GM23338 (cell line): Measurements from ENCODE around the gene RHOG. TPM values are rescaled to one million over a fixed set of nuclear protein-coding genes. Genes with fewer than 3 reads are reported as not detected.

ENCODE experiments used
- ATAC-seq: fragments of 200-7000 bp; cut with Tn5 transposase; 3 replicates; pipeline ENCODE4 v1.9.1; 2020
- DNase-seq: peaks from one replicate; pipeline ENCODE4 v3.0.0-alpha.2; 2015; ENCODE audit warnings: low spot score
- H2AFZ ChIP-seq: fragments of 200-600 bp; sonication (generic); 2 replicates; pipeline ENCODE4 v1.8.0; 2016; ENCODE audit warnings: antibody characterized with exemption, mild to moderate bottlenecking, moderate library complexity
- H3F3A ChIP-seq: fragments of 200-600 bp; sonication (generic); replicated peaks from 2 replicates; pipeline ENCODE4 v1.8.0; 2017; ENCODE audit warnings: antibody characterized with exemption, mixed run types, low read depth
- H3K27ac ChIP-seq: fragments of 200-600 bp; sonication (generic); 2 replicates; pipeline ENCODE4 v1.6.1; 2016; ENCODE audit warnings: low read depth
- H3K27me3 ChIP-seq: fragments of 200-600 bp; sonication (generic); 2 replicates; pipeline ENCODE4 v1.8.0; 2016; ENCODE audit warnings: mild to moderate bottlenecking, mixed run types, moderate library complexity; ENCODE audit not compliant: insufficient read depth
- H3K36me3 ChIP-seq: fragments of 200-600 bp; sonication (generic); 2 replicates; pipeline ENCODE4 v1.8.0; 2016; ENCODE audit warnings: mild to moderate bottlenecking; ENCODE audit not compliant: insufficient read depth
- H3K4me1 ChIP-seq: fragments of 200-600 bp; sonication (generic); 2 replicates; pipeline ENCODE4 v1.8.0; 2016; ENCODE audit warnings: mild to moderate bottlenecking, moderate library complexity; ENCODE audit not compliant: insufficient read depth
- H3K4me2 ChIP-seq: fragments of 200-600 bp; sonication (generic); 2 replicates; pipeline ENCODE4 v1.7.1; 2017; ENCODE audit warnings: mixed run types
- H3K4me3 ChIP-seq: fragments of 200-600 bp; sonication (generic); 2 replicates; pipeline ENCODE4 v1.6.1; 2016; ENCODE audit warnings: mixed run types
- H3K79me2 ChIP-seq: fragments of 200-600 bp; sonication (generic); replicated peaks from 2 replicates; pipeline ENCODE4 v1.8.0; 2017; ENCODE audit warnings: mild to moderate bottlenecking; ENCODE audit not compliant: insufficient read depth
- H3K9me2 ChIP-seq: fragments of 200-600 bp; sonication (generic); 2 replicates; pipeline ENCODE4 v1.8.0; 2017; ENCODE audit not compliant: insufficient read depth
- H4K20me1 ChIP-seq: fragments of 200-600 bp; sonication (generic); replicated peaks from 2 replicates; pipeline ENCODE4 v1.8.0; 2017; ENCODE audit warnings: mild to moderate bottlenecking; ENCODE audit not compliant: insufficient read depth
- H3K27ac Mint-ChIP-seq: 2 replicates; pipeline ENCODE4 v1.8.0; 2020; ENCODE audit warnings: inconsistent platforms, mild to moderate bottlenecking, moderate library complexity, mixed read lengths
- H3K27me3 Mint-ChIP-seq: 3 replicates; pipeline ENCODE4 v1.8.0; 2022; ENCODE audit warnings: low read depth, mild to moderate bottlenecking, moderate library complexity, mixed read lengths, inconsistent platforms; ENCODE audit not compliant: insufficient read depth, poor library complexity
- H3K36me3 Mint-ChIP-seq: 3 replicates; pipeline ENCODE4 v1.8.0; 2021; ENCODE audit warnings: low read depth, mild to moderate bottlenecking, inconsistent platforms, moderate library complexity, mixed read lengths
- H3K4me1 Mint-ChIP-seq: 3 replicates; pipeline ENCODE4 v1.8.0; 2020; ENCODE audit warnings: mild to moderate bottlenecking, inconsistent platforms, mixed read lengths
- H3K4me3 Mint-ChIP-seq: 3 replicates; pipeline ENCODE4 v1.8.0; 2021; ENCODE audit warnings: moderate library complexity, mild to moderate bottlenecking, inconsistent platforms, mixed read lengths
- H3K9me3 Mint-ChIP-seq: 3 replicates; pipeline ENCODE4 v1.8.0; 2020; ENCODE audit warnings: moderate library complexity, mild to moderate bottlenecking, inconsistent platforms, mixed read lengths
- CREB1 ChIP-seq: fragments of 250-450 bp; sonication (Bioruptor Pico); IDR thresholded peaks from 2 replicates; pipeline ENCODE4 v1.5.0; 2020; ENCODE audit warnings: low read depth, mild to moderate bottlenecking, moderate library complexity
- ETS1 ChIP-seq: IDR thresholded peaks from 2 replicates; pipeline ENCODE4 v1.6.1; 2016; ENCODE audit warnings: antibody characterized with exemption
- EZH2 ChIP-seq: fragments of 200-600 bp; sonication (generic); IDR thresholded peaks from one replicate; pipeline ENCODE4 v1.8.0; 2017; ENCODE audit warnings: antibody characterized with exemption, mild to moderate bottlenecking, low read depth; ENCODE audit not compliant: unreplicated experiment
- EZH2phosphoT487 ChIP-seq: fragments of 200-600 bp; sonication (generic); IDR thresholded peaks from one replicate; pipeline ENCODE4 v1.8.1; 2018; ENCODE audit warnings: antibody characterized with exemption; ENCODE audit not compliant: unreplicated experiment
- JUNB ChIP-seq: IDR thresholded peaks from one replicate; pipeline ENCODE4 v1.6.1; 2016; ENCODE audit warnings: antibody characterized with exemption; ENCODE audit not compliant: unreplicated experiment
- NANOG ChIP-seq: IDR thresholded peaks from 2 replicates; pipeline ENCODE4 v1.6.1; 2016; ENCODE audit warnings: antibody characterized with exemption, borderline replicate concordance
- POLR2AphosphoS5 ChIP-seq: IDR thresholded peaks from 2 replicates; pipeline ENCODE4 v1.6.1; 2016; ENCODE audit warnings: antibody characterized with exemption, low read depth
- REST ChIP-seq: IDR thresholded peaks from one replicate; pipeline ENCODE4 v1.6.1; 2018; ENCODE audit warnings: antibody characterized with exemption; ENCODE audit not compliant: unreplicated experiment
- STAT1 ChIP-seq: IDR thresholded peaks from one replicate; pipeline ENCODE4 v1.6.1; 2016; ENCODE audit warnings: antibody characterized with exemption; ENCODE audit not compliant: unreplicated experiment
- ZNF114 ChIP-seq: fragments of 250-450 bp; sonication (Bioruptor Pico); IDR thresholded peaks from 2 replicates; pipeline ENCODE4 v1.5.0; 2020; ENCODE audit warnings: mild to moderate bottlenecking, moderate library complexity
- polyA plus RNA-seq: library from polyadenylated mRNA; unstranded; fragments of >200 nt; fragmentation: Nextera tagmentation; extraction: Ambion mirVana; gene quantifications from 2 replicates; pipeline ENCODE4 v1.2.1, GENCODE V29; 2016
- total RNA-seq: library from RNA; depleted of rRNA; stranded (reverse); fragments of >200 nt; shearing (Covaris generic); gene quantifications from 2 replicates; pipeline ENCODE4 v1.2.3, GENCODE V29; 2014
- TF ChIP-seq, protein P1 (sequence below): fragments of 250-450 bp; sonication (Bioruptor Pico); IDR thresholded peaks from 2 replicates; pipeline ENCODE4 v1.5.0; 2020; ENCODE audit warnings: mild to moderate bottlenecking, moderate library complexity
- TF ChIP-seq, protein P2 (sequence below), 2 experiments: fragments of 200-600 bp in 1 of 2; sonication (generic) in 1 of 2; conservative IDR thresholded peaks; 2 replicates each; pipeline versions ENCODE4 v1.5.1 to v1.6.1; 2016 to 2017; ENCODE audit warnings: antibody characterized with exemption in 2 of 2, low read depth in 2 of 2, mild to moderate bottlenecking in 2 of 2, moderate library complexity in 1 of 2

Gene RHOG
- total and polyA plus RNA-seq, 2 experiments from 2014 or later: 26.3 to 38.6 TPM

- Mint-ChIP-seq H3K36me3 (peaks cover 18% of the 10 kb centered on the region), H3K4me3 (no peak overlapping the region; the same call in 2 of the 3 replicates), H3K27ac (no peak overlapping the region), H3K9me3 (no peaks in the 10 kb centered on the region; the same call in 2 of the 3 replicates), H3K4me1 (peaks cover 48% of the 10 kb centered on the region), H3K27me3 (peaks cover 8% of the 10 kb centered on the region)
- no peak for TF ChIP-seq REST
- no peak for TF ChIP-seq ZNF114 (CRISPR knock-in tag)
- TF ChIP-seq, protein P1, sequence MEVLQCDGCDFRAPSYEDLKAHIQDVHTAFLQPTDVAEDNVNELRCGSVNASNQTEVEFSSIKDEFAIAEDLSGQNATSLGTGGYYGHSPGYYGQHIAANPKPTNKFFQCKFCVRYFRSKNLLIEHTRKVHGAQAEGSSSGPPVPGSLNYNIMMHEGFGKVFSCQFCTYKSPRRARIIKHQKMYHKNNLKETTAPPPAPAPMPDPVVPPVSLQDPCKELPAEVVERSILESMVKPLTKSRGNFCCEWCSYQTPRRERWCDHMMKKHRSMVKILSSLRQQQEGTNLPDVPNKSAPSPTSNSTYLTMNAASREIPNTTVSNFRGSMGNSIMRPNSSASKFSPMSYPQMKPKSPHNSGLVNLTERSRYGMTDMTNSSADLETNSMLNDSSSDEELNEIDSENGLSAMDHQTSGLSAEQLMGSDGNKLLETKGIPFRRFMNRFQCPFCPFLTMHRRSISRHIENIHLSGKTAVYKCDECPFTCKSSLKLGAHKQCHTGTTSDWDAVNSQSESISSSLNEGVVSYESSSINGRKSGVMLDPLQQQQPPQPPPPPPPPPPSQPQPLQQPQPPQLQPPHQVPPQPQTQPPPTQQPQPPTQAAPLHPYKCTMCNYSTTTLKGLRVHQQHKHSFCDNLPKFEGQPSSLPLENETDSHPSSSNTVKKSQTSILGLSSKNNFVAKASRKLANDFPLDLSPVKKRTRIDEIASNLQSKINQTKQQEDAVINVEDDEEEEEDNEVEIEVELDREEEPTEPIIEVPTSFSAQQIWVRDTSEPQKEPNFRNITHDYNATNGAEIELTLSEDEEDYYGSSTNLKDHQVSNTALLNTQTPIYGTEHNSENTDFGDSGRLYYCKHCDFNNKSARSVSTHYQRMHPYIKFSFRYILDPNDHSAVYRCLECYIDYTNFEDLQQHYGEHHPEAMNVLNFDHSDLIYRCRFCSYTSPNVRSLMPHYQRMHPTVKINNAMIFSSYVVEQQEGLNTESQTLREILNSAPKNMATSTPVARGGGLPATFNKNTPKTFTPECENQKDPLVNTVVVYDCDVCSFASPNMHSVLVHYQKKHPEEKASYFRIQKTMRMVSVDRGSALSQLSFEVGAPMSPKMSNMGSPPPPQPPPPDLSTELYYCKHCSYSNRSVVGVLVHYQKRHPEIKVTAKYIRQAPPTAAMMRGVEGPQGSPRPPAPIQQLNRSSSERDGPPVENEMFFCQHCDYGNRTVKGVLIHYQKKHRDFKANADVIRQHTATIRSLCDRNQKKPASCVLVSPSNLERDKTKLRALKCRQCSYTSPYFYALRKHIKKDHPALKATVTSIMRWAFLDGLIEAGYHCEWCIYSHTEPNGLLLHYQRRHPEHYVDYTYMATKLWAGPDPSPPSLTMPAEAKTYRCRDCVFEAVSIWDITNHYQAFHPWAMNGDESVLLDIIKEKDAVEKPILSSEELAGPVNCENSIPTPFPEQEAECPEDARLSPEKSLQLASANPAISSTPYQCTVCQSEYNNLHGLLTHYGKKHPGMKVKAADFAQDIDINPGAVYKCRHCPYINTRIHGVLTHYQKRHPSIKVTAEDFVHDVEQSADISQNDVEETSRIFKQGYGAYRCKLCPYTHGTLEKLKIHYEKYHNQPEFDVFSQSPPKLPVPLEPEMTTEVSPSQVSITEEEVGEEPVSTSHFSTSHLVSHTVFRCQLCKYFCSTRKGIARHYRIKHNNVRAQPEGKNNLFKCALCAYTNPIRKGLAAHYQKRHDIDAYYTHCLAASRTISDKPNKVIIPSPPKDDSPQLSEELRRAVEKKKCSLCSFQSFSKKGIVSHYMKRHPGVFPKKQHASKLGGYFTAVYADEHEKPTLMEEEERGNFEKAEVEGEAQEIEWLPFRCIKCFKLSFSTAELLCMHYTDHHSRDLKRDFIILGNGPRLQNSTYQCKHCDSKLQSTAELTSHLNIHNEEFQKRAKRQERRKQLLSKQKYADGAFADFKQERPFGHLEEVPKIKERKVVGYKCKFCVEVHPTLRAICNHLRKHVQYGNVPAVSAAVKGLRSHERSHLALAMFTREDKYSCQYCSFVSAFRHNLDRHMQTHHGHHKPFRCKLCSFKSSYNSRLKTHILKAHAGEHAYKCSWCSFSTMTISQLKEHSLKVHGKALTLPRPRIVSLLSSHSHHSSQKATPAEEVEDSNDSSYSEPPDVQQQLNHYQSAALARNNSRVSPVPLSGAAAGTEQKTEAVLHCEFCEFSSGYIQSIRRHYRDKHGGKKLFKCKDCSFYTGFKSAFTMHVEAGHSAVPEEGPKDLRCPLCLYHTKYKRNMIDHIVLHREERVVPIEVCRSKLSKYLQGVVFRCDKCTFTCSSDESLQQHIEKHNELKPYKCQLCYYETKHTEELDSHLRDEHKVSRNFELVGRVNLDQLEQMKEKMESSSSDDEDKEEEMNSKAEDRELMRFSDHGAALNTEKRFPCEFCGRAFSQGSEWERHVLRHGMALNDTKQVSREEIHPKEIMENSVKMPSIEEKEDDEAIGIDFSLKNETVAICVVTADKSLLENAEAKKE: no peak
- TF ChIP-seq JUNB: no peak
- TF ChIP-seq CREB1 (CRISPR knock-in tag): no peak
- no peak for TF ChIP-seq POLR2AphosphoS5
- TF ChIP-seq EZH2: no peak
- TF ChIP-seq NANOG: no peak
- TF ChIP-seq, protein P2, sequence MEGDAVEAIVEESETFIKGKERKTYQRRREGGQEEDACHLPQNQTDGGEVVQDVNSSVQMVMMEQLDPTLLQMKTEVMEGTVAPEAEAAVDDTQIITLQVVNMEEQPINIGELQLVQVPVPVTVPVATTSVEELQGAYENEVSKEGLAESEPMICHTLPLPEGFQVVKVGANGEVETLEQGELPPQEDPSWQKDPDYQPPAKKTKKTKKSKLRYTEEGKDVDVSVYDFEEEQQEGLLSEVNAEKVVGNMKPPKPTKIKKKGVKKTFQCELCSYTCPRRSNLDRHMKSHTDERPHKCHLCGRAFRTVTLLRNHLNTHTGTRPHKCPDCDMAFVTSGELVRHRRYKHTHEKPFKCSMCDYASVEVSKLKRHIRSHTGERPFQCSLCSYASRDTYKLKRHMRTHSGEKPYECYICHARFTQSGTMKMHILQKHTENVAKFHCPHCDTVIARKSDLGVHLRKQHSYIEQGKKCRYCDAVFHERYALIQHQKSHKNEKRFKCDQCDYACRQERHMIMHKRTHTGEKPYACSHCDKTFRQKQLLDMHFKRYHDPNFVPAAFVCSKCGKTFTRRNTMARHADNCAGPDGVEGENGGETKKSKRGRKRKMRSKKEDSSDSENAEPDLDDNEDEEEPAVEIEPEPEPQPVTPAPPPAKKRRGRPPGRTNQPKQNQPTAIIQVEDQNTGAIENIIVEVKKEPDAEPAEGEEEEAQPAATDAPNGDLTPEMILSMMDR (conservative IDR thresholded peaks at IDR 0.05; ENCODE audit: low read depth in 2 of 2): no peak
- TF ChIP-seq ETS1: no peak
- no peak for TF ChIP-seq STAT1
- TF ChIP-seq EZH2phosphoT487: no peak
- DNase-seq (no peak), ATAC-seq (no peak)
- Histone ChIP-seq H3K4me1 (peaks cover 24% of the 10 kb centered on the region), H3K4me3 (no peak overlapping the region), H2AFZ (no peak overlapping the region), H3K79me2 (peaks cover 79% of the 10 kb centered on the region), H3F3A (0 out of 2 replicates have a peak, but pooled peaks cover 3% of the 10 kb centered on the region), H3K36me3 (no peaks in the 10 kb centered on the region; the same call in 1 of the 2 replicates), H3K9me2 (no peaks in the 10 kb centered on the region), H4K20me1 (peaks cover 57% of the 10 kb centered on the region), H3K27ac (no peak overlapping the region), H3K27me3 (no peaks in the 10 kb centered on the region), H3K4me2 (peak overlapping the region; percentile 24; the same call in 1 of the 2 replicates)
Measured at GRCh38 chr11:3835751-3836150, 5.0 kb downstream of the RHOG start.
